Measurements from ENCODE around the gene YAP1.

The YAP1 gene

DNA sequence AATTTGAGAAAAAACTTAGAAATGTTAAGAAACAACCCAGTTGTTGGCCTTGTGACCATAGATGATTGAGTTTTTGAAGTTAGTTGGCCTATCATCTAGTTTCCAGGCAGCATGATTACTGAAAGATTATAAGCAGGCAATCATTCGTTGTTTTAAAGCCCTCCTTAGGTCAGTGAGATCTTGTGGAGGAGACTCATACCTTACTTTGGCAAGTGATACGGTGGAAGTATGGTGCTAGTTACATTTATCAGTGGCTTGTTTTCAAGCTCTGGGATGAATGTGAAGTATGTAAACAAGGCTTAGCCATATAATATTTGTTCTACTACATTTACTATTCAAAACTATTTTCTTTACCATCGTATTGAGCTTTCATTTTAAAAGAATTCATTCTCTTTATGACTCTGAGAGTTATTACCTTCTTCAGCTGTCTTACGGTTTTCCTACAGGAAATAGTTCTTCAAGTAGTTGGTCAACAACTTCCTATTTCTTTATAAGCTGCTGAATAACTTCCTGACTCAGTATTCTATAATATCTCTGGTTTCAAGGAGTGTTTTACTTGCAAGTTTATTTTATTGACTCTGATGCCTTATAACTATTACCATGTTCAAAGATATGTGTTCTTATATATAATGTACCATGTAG is 7.3 kb downstream of the YAP1 start:
- DNase-seq (ENCODE audit: low spot score) = no peak

DNA sequence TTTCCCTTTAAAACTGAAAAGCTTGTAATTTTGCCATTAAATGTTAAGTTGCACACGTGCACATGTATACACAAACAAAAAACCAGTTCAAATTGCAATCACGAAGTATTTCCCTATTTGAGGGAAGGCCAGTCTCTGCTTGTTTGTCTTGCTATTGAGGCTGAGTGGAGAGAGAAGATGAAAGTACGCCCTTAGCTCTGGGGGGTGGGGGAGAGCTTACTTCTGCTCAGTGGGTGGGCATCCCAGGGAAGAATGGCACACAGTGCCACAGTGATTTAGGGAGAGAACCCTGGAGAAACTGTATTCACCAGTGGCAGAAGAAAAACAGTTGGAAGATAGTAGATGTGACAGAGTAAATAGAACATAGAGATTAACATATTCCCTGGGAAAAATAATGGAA is 8.7 kb downstream of the YAP1 start:
- no peak for DNase-seq (ENCODE audit: low spot score)

DNA sequence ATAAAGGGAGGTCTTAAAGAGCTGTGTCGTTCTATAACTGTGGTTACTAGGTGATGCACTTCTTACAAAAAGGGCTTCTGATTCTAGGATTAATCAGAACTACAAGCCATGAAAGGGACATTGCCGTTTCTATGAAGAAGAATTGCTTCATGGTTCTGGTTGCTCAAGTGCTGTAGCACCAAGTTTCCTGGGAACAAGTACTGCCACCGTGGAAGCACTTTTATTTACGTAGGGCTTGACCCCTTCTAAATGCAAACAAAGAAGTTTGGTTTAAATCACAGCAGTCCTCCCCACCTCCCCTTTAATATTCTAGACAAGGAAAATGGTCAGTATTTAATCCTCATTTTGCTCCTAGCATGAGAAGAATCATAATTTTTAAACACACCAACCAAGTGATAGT is 9.8 kb downstream of the YAP1 start:
- DNase-seq (ENCODE audit: low spot score) = no peak

DNA sequence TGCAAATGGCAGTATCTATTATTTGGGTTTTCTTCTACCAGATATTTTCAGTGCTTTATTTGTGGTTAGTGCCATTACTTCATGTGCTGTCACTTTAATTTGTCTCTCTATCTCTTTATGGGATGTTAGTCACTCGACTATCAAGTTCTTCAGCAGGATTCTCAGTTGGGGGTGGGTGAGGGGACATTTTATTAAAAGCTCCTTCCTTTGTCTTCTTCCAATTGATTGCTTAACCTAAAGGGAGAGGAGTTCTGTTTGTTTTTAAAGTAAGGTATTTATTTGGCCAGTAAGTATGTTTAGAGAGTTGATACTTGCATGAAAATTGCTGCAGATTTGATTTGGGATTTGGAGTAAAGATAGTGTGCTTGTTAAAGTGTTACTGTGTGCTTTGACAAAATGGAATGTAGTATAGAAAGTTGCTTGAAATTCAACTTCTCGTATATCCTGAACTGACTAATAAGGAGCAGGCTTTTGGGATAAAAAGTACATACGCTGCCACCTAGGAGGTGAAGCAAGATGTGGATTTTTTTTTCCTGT is 10.3 kb downstream of the YAP1 start:
- DNase-seq (ENCODE audit: low spot score) = no peak

DNA sequence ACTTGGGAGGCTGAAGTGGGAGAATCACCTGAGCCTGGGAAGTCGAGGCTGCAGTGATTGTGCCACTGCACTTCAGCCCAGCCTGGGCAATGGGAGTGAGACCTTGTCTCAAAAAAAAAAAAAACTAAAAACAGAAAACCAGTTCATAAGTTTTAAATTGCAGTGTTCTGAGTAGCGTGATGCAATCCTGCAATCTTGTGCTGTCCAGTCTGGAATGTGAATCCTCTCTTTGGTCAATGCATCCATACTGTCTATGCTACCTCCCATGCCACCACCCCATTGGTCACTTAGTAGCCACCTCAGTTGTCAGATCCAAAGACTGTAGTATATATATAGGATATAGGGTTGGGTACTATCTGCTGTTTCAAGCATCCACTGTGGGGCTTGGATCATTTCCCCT is 11.1 kb downstream of the YAP1 start:
- no peak for DNase-seq (ENCODE audit: low spot score)

DNA sequence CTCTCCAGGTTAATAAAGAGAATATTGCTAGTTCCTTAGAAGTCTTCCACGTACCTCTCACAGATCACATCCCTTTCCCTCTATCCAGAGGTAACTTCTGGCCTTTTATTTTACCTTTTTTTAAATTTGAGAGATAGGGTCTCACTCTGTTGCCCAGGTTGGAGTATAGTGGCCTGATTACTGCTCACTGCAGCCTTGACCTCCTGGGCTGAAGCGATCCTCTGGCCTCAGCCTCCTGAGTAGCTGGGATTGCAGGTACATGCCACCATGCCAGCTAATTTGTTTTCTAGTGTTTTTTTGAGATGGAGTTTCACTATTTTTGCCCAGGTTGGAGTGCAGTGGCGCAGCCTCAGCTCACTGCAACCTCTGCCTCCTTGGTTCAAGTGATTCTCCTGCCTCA is 24.4 kb downstream of the YAP1 start:
- no peak for DNase-seq (ENCODE audit: low spot score)

DNA sequence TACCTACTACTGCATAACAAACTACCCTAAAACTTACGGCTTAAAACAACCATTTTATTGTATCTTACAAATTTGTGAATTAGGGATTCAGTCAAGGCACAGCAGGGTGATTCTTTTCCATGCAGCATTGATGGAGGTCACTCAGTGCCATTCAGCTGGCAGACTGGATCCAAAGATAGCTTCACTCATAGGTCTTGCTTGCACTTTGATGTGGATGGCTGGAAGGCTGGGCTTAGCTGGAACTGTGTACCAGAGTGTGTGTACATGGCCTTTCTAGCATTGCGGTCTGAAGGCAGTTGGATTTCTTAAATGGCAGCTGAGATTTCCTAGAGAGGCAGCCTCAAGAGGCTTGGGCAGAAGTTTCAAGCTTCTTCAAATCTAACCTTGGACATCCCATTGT is 25.0 kb downstream of the YAP1 start:
- no peak for DNase-seq (ENCODE audit: low spot score)

DNA sequence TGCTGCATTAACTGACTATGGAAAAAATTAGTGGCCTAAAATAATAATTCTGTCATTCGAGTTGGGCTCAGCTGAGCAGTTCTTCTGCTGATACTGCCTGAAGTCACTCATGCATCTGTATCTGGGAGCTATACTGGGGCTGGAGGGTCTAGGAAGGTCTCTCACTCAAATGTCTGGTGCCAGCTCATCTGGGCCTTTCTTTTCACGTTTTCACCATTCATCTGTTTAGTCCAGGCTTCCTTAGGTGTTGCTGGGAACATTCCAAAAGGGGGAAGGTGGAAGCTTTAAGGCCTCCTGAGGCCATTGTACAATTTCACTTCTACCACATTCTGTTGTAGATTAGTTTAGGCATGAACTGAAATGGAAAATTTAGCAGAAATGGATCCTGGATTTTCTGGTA is 28.0 kb downstream of the YAP1 start:
- DNase-seq (ENCODE audit: low spot score) = no peak

DNA sequence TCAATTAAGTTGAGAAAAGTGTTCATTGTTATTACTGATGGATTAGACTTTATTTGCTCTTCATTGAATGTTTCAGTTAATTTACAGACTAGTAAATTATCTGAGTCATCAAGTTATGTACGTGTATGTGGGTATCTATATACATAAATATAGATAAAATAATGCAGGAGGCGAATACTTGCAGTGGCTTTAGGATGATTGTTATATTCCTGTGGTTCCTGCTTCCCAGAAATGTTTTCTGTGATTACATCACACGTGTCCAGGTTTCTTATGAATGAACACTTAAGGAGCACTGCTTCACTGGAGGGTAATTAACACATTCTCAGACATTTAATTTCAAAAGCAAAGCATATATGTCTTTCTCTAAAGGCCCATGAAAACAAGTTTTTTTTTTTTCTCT is 28.4 kb downstream of the YAP1 start:
- DNase-seq (ENCODE audit: low spot score) = no peak

DNA sequence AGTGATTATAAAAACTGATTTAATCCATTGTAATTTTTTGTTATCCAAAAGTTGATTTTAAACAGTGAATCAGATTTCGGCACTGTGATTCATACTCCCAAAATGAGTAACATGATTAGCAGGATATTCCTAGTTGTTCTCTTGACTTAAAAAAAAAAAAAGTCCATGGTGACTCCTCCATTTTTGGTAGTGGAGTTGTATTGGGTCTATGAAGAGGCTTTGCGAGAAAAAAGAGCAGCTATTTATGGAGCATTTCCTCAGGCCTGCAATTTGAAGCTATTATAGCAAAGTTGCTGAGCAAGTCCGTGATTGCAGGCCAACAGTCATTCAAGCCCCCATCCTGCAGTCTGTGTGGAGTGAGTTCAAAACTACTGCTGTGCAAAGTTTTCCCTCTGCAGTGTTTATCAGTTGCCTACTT is 28.8 kb downstream of the YAP1 start:
- DNase-seq (ENCODE audit: low spot score) = no peak

DNA sequence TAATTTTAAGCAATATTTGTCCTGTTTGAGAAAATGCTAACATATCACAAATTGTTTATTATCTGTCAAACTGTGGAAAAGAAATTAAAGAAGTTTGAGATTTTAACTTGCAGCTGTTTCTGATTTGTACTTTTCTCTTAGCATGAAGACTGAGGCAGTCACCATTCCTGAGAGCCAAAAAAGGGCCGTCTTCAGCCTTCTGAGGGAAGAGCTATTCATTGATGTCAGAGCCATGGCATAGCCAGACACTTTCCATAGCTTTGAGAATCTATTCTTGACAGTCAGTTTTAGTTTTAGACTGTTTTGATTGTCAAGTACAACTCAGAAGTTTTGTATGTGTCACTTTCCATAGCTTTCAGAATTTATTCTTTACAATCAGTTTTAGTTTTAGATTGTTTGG is 32.1 kb downstream of the YAP1 start:
- no peak for DNase-seq (ENCODE audit: low spot score)

DNA sequence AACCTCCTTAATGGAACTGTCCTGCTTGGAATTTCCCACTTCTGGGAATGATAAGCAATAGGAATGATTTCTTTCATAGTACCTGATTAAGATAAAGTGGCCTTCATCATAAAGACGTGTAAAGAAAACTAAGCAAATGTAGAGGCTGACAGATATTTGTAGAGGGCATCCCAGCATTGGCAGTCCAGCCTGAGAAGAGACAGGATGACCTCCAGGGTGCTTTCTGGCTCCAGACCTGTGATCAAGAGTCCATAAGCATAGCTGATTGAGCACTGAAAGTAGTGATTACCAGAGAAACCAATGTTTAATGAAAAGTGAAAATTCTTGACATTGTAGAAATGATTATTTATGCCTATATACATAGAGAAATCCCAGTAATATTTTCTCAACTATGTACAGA is 33.6 kb downstream of the YAP1 start:
- DNase-seq (ENCODE audit: low spot score) = no peak

DNA sequence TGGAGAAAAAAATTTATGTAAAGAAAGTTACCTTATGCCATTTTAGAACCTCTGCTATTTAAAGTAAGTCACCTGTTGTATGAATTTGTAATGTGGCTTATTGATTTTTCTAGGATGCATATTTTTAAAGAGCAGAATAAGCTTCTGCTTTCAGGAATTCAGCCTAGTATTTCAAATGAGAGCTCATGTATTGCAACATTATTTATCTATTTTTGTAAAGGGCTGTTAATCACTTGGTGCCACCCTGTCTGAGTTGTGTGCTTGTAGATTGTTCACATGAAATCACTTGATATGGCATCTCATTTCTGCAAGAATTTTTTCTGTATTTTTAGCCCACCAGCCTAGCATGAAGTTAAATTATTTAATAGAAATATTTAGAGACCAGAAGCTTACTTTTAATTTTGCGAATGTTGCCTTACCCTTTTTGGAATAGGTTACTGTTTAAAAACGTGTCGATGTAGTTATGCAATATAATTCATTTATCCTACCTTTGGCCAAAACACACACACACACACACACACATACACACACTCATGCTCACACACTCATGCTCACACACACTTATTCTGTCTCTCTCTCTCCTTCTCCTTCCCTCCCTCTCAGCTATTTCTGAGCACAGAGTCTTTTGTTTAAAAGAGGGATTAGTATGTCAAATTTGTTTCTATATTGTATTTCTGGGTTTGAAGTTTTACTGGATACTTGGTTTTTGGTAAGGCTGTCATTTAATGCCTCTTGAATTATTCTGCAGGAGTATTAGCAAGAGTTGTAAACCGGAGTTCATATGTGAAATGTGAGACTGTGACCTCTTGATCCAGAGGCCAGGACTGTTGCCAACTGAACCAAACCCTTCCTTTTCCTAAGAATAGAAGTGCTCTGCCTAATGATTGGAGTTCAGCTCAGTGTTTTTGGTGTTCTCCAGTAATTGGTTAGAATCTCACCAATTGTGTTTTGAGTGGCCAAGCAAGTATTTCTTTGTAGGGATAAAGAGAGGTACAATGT is 34.4 kb downstream of the YAP1 start:
- no peak for DNase-seq (ENCODE audit: low spot score)

DNA sequence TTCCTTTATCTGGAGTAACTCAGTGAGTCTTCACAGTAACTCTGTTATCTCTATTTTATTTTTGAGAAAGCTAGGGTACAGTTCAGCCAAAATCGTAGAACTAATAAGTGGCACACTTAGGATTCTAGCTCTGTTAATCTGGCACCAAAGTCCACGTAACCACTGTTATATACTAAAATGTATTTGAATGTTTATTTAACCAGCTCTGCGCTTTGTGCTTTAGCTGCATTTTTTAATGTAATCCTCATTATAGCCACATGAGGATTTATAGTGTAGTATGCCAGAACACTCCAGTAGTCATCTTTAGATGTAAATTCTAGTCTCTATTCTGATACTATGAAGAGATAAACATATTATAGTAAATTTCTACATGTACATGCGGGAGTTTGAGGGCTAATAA is 36.8 kb downstream of the YAP1 start:
- DNase-seq (ENCODE audit: low spot score) = no peak

DNA sequence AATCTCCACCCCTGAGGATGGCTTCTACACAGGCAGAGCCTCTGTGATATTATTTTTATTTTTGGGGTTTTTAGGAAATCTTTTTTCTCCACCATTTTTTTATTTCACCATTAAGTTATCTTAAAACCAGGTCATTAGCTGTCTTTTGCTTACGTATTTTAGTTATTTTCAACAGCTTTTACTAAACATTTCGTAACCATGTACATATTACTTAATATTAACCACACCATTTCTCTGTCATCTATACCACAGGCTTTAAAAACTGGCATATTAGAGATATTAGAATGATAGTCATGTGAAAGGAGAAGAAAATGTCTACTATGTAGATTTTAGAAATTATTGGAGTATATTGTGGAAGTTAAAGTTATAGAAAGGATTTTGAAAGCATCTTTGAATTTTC is 37.4 kb downstream of the YAP1 start:
- DNase-seq (ENCODE audit: low spot score) = no peak

DNA sequence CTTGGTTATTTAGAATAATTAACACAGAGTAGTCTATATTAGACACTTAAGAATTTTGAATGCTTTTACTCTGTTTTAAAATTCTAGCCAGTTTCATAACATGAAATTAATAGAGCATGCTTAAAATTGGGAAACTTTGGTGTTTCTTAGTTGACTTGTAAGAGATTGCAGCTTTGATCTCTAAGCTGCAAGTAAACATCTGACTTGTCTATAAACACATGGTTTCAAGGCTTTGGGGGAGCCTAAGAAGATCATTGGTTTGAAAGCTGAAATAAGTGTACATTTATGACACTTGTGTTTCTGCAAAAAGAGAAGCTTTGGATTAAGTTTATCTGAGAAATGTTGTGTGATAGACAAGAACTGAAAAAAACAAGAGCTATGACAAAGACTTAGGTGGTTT is 37.8 kb downstream of the YAP1 start:
- no peak for DNase-seq (ENCODE audit: low spot score)

DNA sequence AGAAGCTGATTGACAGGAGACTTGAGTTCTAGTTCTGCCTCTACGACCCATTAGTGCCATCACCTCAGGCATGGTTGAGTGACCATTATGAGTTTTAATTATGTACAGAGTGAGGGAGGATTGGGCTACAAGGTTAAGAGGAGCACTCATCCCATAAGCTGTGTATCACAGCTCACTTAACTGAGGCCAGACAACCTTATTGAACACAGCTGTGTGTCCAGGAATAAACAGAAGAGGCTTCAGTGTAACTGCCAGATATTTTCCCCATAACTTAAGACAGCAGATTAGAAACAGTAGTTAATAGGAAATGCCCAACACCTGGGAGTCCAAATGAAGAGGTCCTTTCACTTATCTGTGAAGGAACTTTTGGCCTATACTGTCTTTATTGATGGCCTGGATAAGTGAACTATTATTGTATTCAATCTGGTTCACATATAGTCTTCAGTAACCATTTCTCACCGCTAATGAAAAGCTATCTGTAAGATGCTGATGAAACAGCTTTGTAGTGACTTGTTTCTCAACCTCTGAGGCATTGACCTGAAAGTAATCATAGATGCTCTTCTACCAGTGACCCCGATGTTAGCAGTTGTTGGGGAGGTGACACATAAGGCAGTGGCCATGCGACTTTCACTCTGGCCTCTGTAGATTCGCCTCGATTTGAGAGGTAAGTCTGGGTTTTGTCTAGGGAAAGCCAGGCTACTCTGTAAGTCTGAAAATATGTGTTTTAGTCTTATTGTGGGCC is 41.7 kb downstream of the YAP1 start:
- DNase-seq (ENCODE audit: low spot score) = no peak

DNA sequence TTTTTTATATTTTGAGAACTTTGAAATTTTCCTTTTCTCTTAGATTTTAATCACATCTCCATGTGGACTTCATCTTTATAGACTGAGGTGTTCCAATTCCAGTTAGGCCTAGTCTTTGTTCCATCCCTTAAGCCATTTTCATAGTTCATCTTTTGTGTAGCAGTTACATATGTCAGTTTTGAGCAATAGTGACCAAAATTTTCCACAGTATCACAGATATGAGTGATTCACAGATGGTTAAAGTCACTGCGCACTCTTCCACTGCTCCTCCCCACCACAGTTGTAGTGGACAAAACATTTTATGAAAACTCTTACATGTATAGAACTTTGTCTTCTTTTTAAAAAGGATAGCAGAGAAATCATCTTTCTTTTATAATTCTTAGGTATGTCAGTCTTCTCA is 42.8 kb downstream of the YAP1 start:
- DNase-seq (ENCODE audit: low spot score) = no peak

DNA sequence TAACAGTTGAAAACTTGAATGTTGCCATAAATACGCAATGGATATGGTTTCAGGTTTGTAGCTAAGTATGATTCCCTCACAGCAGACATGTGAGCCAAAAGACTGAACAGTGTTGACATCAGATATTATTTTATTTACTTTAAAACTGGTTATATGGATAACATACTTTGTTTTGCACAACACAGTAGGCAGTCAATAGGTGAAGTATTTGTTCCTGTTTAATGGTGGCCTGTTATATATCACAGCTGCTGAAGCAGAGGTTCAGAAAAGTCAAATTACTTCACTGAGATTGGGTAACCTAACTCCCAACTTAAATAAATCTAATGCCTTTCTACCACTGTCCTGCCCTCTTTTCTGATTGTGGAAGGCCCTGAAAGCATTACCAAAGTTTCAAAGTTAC is 44.6 kb downstream of the YAP1 start:
- no peak for DNase-seq (ENCODE audit: low spot score)

DNA sequence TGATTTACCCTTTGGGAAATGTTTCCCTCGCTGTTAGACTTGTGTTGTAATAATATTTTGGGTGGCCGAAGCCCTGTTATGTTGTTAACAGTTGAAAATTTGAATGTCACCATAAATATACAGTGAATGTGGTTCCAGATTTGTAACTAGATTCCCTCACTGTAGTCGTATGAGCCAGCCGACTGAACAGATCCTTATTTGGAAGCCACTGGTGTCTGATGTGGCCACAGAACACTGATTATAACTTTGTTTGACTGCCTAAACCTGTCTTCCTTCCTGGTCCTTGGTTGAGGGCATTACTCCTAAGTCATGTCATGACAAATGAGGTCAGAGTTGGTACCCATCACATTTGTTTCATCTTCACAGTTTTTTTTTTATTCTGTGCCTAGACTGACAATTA is 45.4 kb downstream of the YAP1 start:
- DNase-seq (ENCODE audit: low spot score) = no peak

DNA sequence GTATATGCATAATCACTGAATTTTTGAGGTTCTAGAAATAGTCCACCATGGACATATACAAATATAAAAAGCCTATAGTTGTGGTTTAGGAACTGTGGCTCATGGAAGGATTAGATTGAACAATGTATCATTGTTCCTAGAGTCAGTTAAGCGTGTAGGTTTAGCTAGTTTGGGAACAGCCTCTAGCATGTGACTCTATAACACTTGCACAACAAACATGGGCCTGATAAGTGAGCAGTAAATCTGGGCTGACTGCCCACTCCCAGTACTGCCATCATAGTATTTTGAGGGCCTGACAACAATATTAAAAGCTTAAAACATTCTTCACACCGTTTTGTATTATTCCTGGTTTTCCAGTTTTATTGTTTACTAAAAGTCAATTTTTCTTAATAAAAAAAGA is 47.0 kb downstream of the YAP1 start:
- no peak for DNase-seq (ENCODE audit: low spot score)

DNA sequence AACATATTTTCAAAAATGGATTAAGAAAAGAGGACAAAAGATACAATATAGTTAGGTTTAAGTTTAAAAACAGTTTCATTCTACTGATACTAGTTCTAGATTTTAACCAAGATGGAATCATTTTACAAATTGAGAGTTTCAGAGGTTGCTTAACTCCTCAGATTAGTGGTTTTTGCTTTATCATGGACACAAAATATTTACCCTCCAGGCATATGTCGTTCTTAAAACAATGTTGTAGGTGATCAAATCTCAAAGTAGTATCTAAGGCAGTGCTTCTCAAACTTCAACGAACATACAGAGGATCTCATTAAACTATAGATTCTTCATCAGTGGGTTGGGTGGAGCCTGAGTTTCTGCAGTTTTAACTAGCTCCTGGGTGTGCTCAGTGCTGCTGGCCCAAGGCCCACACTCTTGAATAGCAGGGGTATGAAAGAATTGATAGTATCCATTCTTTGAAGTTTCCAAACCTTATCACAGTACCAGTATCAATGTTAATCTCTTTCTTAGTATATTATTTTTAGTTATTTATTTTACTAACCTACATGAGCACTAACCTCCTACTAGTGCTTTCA is 48.0 kb downstream of the YAP1 start:
- DNase-seq (ENCODE audit: low spot score) = no peak
